H1 (cell line): ENCODE results near the gene CRISPLD2. TPM values are rescaled to one million over a fixed set of nuclear protein-coding genes. Genes with fewer than 3 reads are reported as not detected.

Source experiments
- EGR1 ChIP-seq: IDR thresholded peaks from 2 replicates; pipeline ENCODE4 v1.6.1; 2011; ENCODE audit warnings: low read depth, low read length, borderline replicate concordance
- GTF2F1 ChIP-seq: IDR thresholded peaks from 2 replicates; pipeline ENCODE4 v1.6.1; 2012; ENCODE audit warnings: low read depth, low read length, improper control_type of control experiment, borderline replicate concordance
- POLR2A ChIP-seq, 2 experiments: IDR thresholded peaks; 1 replicate in 1 of 2; 2 replicates in 1 of 2; pipeline ENCODE4 v1.6.1; 2011; ENCODE audit warnings: low read depth in 2 of 2, low read length in 2 of 2, mild to moderate bottlenecking in 2 of 2; ENCODE audit errors: control extremely low read depth in 1 of 2
- SIX5 ChIP-seq: IDR thresholded peaks from 2 replicates; pipeline ENCODE4 v1.6.1; 2011; ENCODE audit warnings: mild to moderate bottlenecking, low read depth, low read length
- SP1 ChIP-seq: IDR thresholded peaks from 2 replicates; pipeline ENCODE4 v1.6.1; 2011; ENCODE audit warnings: low read depth, low read length
- polyA plus RNA-seq, 7 experiments: library from polyadenylated mRNA; depleted of rRNA in 3 of 7; stranded (reverse) in 5 of 7; unstranded in 2 of 7; fragments of >200 nt in 5 of 7; fragments of 200-250 nt in 2 of 7; gene quantifications; 1 replicate in 5 of 7; 2 replicates in 1 of 7; 4 replicates in 1 of 7; pipeline versions ENCODE4 v1.2.1 to v1.2.3, GENCODE V29; 2011 to 2013; ENCODE audit warnings: missing spikeins in 2 of 7, mixed read lengths in 2 of 7
- total RNA-seq: library from RNA; stranded (reverse); fragmentation: NEBNext Ultra II Directional; extraction: Animal tissue kit (Norgen Biotek cat#: 25700); gene quantifications from 2 replicates; pipeline ENCODE4 v1.2.1, GENCODE V29; 2021

Gene CRISPLD2
- total and polyA plus RNA-seq, 2 of the 8 experiments (the other 6 are each of a cell fraction or from before 2014, with no cell fraction given): 2.7 to 5.1 TPM

- no peak for TF ChIP-seq EGR1
- TF ChIP-seq SP1: no peak
- TF ChIP-seq GTF2F1: no peak
- no peak for TF ChIP-seq SIX5
- no peak for TF ChIP-seq POLR2A (IDR thresholded peaks at IDR 0.05; ENCODE audit: control extremely low read depth in 1 of 2, low read depth in 2 of 2, low read length in 2 of 2)
These were observed 98.5 kb downstream of the CRISPLD2 start (continued) for GRCh38 chr16:84918006-84918909.
